GM12865 (cell line): ENCODE measurements around the gene LMOD1.

ENCODE experiments used
- DNase-seq: peaks from one replicate; pipeline ENCODE4 v3.0.0; 2010; ENCODE audit warnings: low read depth
- H3K4me3 ChIP-seq: 2 replicates; pipeline ENCODE4 v1.5.1; 2011; ENCODE audit warnings: mild to moderate bottlenecking, low read depth, low read length, control low read depth
- CTCF ChIP-seq: IDR thresholded peaks from 2 replicates; pipeline ENCODE4 v1.5.1; 2011; ENCODE audit warnings: low read length, control low read depth, low read depth, inconsistent platforms; ENCODE audit not compliant: insufficient read depth; ENCODE audit errors: missing control alignments

The LMOD1 gene

GRCh38 chr1:201939574-201939973 lies 6.8 kb downstream of the LMOD1 start:
- H3K4me3 ChIP-seq, result no peak overlapping the region
- no peak for TF ChIP-seq CTCF
- DNase-seq, result no peak

- TF ChIP-seq CTCF, result no peak
- DNase-seq, result no peak
These were observed 7.2 kb downstream of the LMOD1 start for GRCh38 chr1:201939148-201939547.

GRCh38 chr1:201938440-201939035 lies 7.8 kb downstream of the LMOD1 start:
- TF ChIP-seq CTCF, result no peak
- no peak for DNase-seq
- no peak overlapping the region for H3K4me3 ChIP-seq

More at GRCh38 chr1:201939148-201939547, 7.2 kb downstream of the LMOD1 start:
- no peak overlapping the region for H3K4me3 ChIP-seq

- DNase-seq, result no peak
- no peak for TF ChIP-seq CTCF
- no peak overlapping the region for H3K4me3 ChIP-seq
These were observed 8.6 kb downstream of the LMOD1 start for GRCh38 chr1:201937624-201938213.

- no peak overlapping the region for H3K4me3 ChIP-seq
- DNase-seq, result no peak
- TF ChIP-seq CTCF, result no peak
These were observed 12.4 kb downstream of the LMOD1 start for GRCh38 chr1:201933840-201934430.

GRCh38 chr1:201930803-201931202 lies 15.5 kb downstream of the LMOD1 start:
- DNase-seq, result no peak
- no peak for TF ChIP-seq CTCF
- no peak overlapping the region for H3K4me3 ChIP-seq

GRCh38 chr1:201930137-201930536 lies 16.2 kb downstream of the LMOD1 start:
- no peak overlapping the region for H3K4me3 ChIP-seq
- no peak for TF ChIP-seq CTCF
- no peak for DNase-seq
